HepG2 (cell line): ENCODE data around the gene HHATL. TPM values are rescaled to one million over a fixed set of nuclear protein-coding genes. Genes with fewer than 3 reads are reported as not detected.
A peak's percentile ranks its signal among the peaks of the same experiment; 100 is the strongest.

Source experiments
- ATF3 ChIP-seq: sonication (generic); formaldehyde crosslinking; IDR thresholded peaks from 2 replicates; pipeline ENCODE4 v1.4.0; 2020; ENCODE audit warnings: missing genetic modification reagents
- ATF7-NPFF ChIP-seq: sonication (generic); formaldehyde crosslinking; IDR thresholded peaks from 2 replicates; pipeline ENCODE4 v1.8.1; 2023; ENCODE audit warnings: mild to moderate bottlenecking, low read depth, missing genetic modification reagents, moderate library complexity
- HOXA3 ChIP-seq: sonication (generic); formaldehyde crosslinking; IDR thresholded peaks from 2 replicates; pipeline ENCODE4 v1.5.0; 2020; ENCODE audit warnings: missing genetic modification reagents
- MAZ ChIP-seq, 2 experiments: sonication (generic) in 1 of 2; formaldehyde crosslinking in 1 of 2; IDR thresholded peaks; 2 replicates each; pipeline versions ENCODE4 v1.5.0 to v1.6.1; 2012 to 2020; ENCODE audit warnings: low read depth in 2 of 2, mild to moderate bottlenecking in 2 of 2, borderline replicate concordance in 1 of 2, improper control_type of control experiment in 1 of 2, low read length in 1 of 2, missing genetic modification reagents in 1 of 2, moderate library complexity in 1 of 2
- MTA1 ChIP-seq: sonication (generic); formaldehyde crosslinking; IDR thresholded peaks from 2 replicates; pipeline ENCODE4 v1.4.0; 2020; ENCODE audit warnings: missing genetic modification reagents, mild to moderate bottlenecking, borderline replicate concordance
- MYC ChIP-seq: sonication (generic); formaldehyde crosslinking; IDR thresholded peaks from 2 replicates; pipeline ENCODE4 v1.9.0; 2021; ENCODE audit warnings: missing genetic modification reagents, borderline replicate concordance
- RNF2 ChIP-seq: fragments of 450-650 bp; conservative IDR thresholded peaks from 2 replicates; pipeline ENCODE4 v1.6.1; 2016; ENCODE audit warnings: low read depth
- TAF15 ChIP-seq: fragments of 200-400 bp; formaldehyde crosslinking; IDR thresholded peaks from one replicate; pipeline ENCODE4 v1.6.1; 2018; ENCODE audit warnings: mild to moderate bottlenecking, low read depth, low read length; ENCODE audit not compliant: poor library complexity, severe bottlenecking
- TEF ChIP-seq: sonication (generic); formaldehyde crosslinking; IDR thresholded peaks from 2 replicates; pipeline ENCODE4 v1.5.0; 2020; ENCODE audit warnings: missing genetic modification reagents
- THRA ChIP-seq: sonication (generic); formaldehyde crosslinking; IDR thresholded peaks from 2 replicates; pipeline ENCODE4 v1.4.0; 2020; ENCODE audit warnings: missing genetic modification reagents, borderline replicate concordance
- ZFY ChIP-seq: sonication (generic); formaldehyde crosslinking; IDR thresholded peaks from 2 replicates; pipeline ENCODE4 v1.4.0; 2020; ENCODE audit warnings: missing genetic modification reagents
- ZIK1 ChIP-seq: sonication (generic); formaldehyde crosslinking; IDR thresholded peaks from 2 replicates; pipeline ENCODE4 v1.5.0; 2020; ENCODE audit warnings: mild to moderate bottlenecking, low read depth, missing genetic modification reagents, borderline replicate concordance
- ZNF329 ChIP-seq: sonication (generic); formaldehyde crosslinking; IDR thresholded peaks from 2 replicates; pipeline ENCODE4 v1.9.0; 2021; ENCODE audit warnings: low read depth, mild to moderate bottlenecking, missing genetic modification reagents
- ZNF430 ChIP-seq: sonication (generic); formaldehyde crosslinking; IDR thresholded peaks from 2 replicates; pipeline ENCODE4 v1.9.0; 2021; ENCODE audit warnings: mild to moderate bottlenecking, missing genetic modification reagents
- ZNF547 ChIP-seq: sonication (generic); formaldehyde crosslinking; IDR thresholded peaks from 2 replicates; pipeline ENCODE4 v1.5.1; 2020; ENCODE audit warnings: mild to moderate bottlenecking, missing genetic modification reagents
- ZNF564 ChIP-seq: sonication (generic); formaldehyde crosslinking; IDR thresholded peaks from 2 replicates; pipeline ENCODE4 v1.8.1; 2023; ENCODE audit warnings: mild to moderate bottlenecking, missing genetic modification reagents
- ZNF644 ChIP-seq: IDR thresholded peaks from 2 replicates; pipeline ENCODE4 v1.6.1; 2016; ENCODE audit warnings: low read depth
- ZNF746 ChIP-seq: sonication (generic); formaldehyde crosslinking; IDR thresholded peaks from 2 replicates; pipeline ENCODE4 v1.8.0; 2022; ENCODE audit warnings: mild to moderate bottlenecking, missing genetic modification reagents
- ZNF883 ChIP-seq: sonication (generic); formaldehyde crosslinking; IDR thresholded peaks from 2 replicates; pipeline ENCODE4 v1.5.1; 2020; ENCODE audit warnings: mild to moderate bottlenecking, missing genetic modification reagents; ENCODE audit errors: not compliant biosample characterization
- polyA plus RNA-seq, 8 experiments: library from polyadenylated mRNA; depleted of rRNA in 3 of 8; stranded (reverse) in 7 of 8; unstranded in 1 of 8; fragments of >200 nt; fragmentation: Illumina TruSeq in 4 of 8; extraction: Trizol in 4 of 8; gene quantifications; 2 replicates each; pipeline versions ENCODE4 v1.2.1 to v1.2.3, GENCODE V29; 2011 to 2016; ENCODE audit warnings: low read depth in 4 of 8, missing spikeins in 1 of 8, mixed read lengths in 1 of 8; ENCODE audit not compliant: insufficient read depth in 1 of 8
- total RNA-seq, 5 experiments: library from RNA; depleted of rRNA; stranded (reverse); fragments of >200 nt; fragmentation: Illumina TruSeq; extraction: Trizol; gene quantifications; 2 replicates each; pipeline ENCODE4 v1.2.3, GENCODE V29; 2016; ENCODE audit warnings: low read depth in 1 of 5
- TF ChIP-seq, protein P1 (sequence below): sonication (generic); formaldehyde crosslinking; IDR thresholded peaks from 2 replicates; pipeline ENCODE4 v1.4.0; 2020; ENCODE audit warnings: mild to moderate bottlenecking, missing genetic modification reagents
- TF ChIP-seq, protein P2 (sequence below): sonication (generic); formaldehyde crosslinking; IDR thresholded peaks from 2 replicates; pipeline ENCODE4 v1.4.0; 2020; ENCODE audit warnings: missing genetic modification reagents
- TF ChIP-seq, protein P3 (sequence below): sonication (generic); formaldehyde crosslinking; IDR thresholded peaks from 2 replicates; pipeline ENCODE4 v1.5.1; 2020; ENCODE audit warnings: missing genetic modification reagents, mild to moderate bottlenecking, borderline replicate concordance

The HHATL gene
- total and polyA plus RNA-seq, 2 of the 13 experiments (the other 11 are each of a cell fraction or from before 2014, with no cell fraction given), result 0.26 TPM; not detected in 1

- TF ChIP-seq, protein P1, sequence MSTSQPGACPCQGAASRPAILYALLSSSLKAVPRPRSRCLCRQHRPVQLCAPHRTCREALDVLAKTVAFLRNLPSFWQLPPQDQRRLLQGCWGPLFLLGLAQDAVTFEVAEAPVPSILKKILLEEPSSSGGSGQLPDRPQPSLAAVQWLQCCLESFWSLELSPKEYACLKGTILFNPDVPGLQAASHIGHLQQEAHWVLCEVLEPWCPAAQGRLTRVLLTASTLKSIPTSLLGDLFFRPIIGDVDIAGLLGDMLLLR, result 0 out of 2 replicates have a peak, but pooled peaks have one; percentile 46
- TF ChIP-seq MYC (CRISPR knock-in tag) (peak; percentile 81; the same call in 1 of the 2 replicates), TEF (0 out of 2 replicates have a peak, but pooled peaks have one; percentile 19), ZNF329 (CRISPR knock-in tag) (0 out of 2 replicates have a peak, but pooled peaks have one; percentile 34), MAZ (IDR thresholded peaks at IDR 0.05; ENCODE audit: borderline replicate concordance, low read depth, low read length) (peak; percentile 99), MAZ (CRISPR knock-in tag; IDR thresholded peaks at IDR 0.05; ENCODE audit: low read depth) (peak; percentile 84), ZNF564 (CRISPR knock-in tag) (0 out of 2 replicates have a peak, but pooled peaks have one; percentile 41), ZNF883 (peak; percentile 72), ZIK1 (CRISPR knock-in tag) (0 out of 2 replicates have a peak, but pooled peaks have one; percentile 66), ATF7-NPFF (CRISPR knock-in tag) (peak; percentile 29; the same call in 1 of the 2 replicates), ZNF430 (0 out of 2 replicates have a peak, but pooled peaks have one; percentile 39), ZNF547 (CRISPR knock-in tag) (peak; percentile 75), TAF15 (peak; percentile 54), MTA1 (CRISPR knock-in tag) (0 out of 2 replicates have a peak, but pooled peaks have one; percentile 21), ZNF746 (no peak; the same call in 1 of the 2 replicates), ATF3 (CRISPR knock-in tag) (peak; percentile 30; the same call in 1 of the 2 replicates), THRA (CRISPR knock-in tag) (0 out of 2 replicates have a peak, but pooled peaks have one; percentile 34), RNF2 (0 out of 2 replicates have a peak, but pooled peaks have one; percentile 47), ZNF644 (0 out of 2 replicates have a peak, but pooled peaks have one; percentile 9), HOXA3 (CRISPR knock-in tag) (0 out of 2 replicates have a peak, but pooled peaks have one; percentile 15), ZFY (CRISPR knock-in tag) (peak; percentile 56; the same call in 1 of the 2 replicates)
- TF ChIP-seq, protein P2, sequence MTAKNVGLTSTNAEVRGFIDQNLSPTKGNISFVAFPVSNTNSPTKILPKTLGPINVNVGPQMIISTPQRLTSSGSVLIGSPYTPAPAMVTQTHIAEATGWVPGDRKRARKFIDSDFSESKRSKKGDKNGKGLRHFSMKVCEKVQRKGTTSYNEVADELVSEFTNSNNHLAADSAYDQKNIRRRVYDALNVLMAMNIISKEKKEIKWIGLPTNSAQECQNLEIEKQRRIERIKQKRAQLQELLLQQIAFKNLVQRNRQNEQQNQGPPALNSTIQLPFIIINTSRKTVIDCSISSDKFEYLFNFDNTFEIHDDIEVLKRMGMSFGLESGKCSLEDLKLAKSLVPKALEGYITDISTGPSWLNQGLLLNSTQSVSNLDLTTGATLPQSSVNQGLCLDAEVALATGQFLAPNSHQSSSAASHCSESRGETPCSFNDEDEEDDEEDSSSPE (CRISPR knock-in tag), result peak; percentile 88
- TF ChIP-seq, protein P3, sequence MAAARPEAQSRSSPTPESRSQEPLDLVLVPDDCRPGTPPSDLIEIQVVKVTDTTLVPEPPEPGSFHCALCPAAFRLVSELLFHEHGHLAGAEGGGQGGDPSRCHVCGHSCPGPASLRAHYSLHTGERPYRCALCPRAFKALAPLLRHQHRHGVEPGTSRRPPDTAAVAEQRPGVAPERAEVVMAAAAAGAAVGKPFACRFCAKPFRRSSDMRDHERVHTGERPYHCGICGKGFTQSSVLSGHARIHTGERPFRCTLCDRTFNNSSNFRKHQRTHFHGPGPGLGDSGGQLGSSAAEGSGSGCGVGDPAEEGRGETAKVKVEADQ, result peak; percentile 55; the same call in 1 of the 2 replicates
These were observed 48.0 kb downstream of the HHATL start (continued) for GRCh38 chr3:42654331-42655201.
